ENCODE measurements around the gene MTCH2. TPM values are rescaled to one million over a fixed set of nuclear protein-coding genes. Genes with fewer than 3 reads are reported as not detected.

MTCH2 gene
- total RNA-seq, 1 experiment from 2014 or later, result 230 TPM

- POLR2A ChIA-PET, result interaction anchor here (0.6 to 0.8 kb wide), 5 partner anchors 28 to 141 kb away, joined by 3 to 13 read pairs (median 4); no protein-coding TSS in a partner anchor
- TF ChIP-seq REST (IDR thresholded peaks at IDR 0.05; ENCODE audit: insufficient read depth in 1 of 2, low read depth in 2 of 2, low read length in 1 of 2), result peak in 1 of 2 experiments; percentile 71; a peak in 1 of 4 replicates
- TF ChIP-seq POLR2AphosphoS5 (IDR thresholded peaks at IDR 0.05; ENCODE audit: low read depth, low read length), result peak; percentile 83
- TF ChIP-seq SIN3A (IDR thresholded peaks at IDR 0.05; ENCODE audit: borderline replicate concordance, insufficient read depth, low read depth, low read length), result peak; percentile 56; the same call in 1 of the 2 replicates
- TF ChIP-seq TCF7L2 (IDR thresholded peaks at IDR 0.05; ENCODE audit: low read depth, low read length), result peak; percentile 79
- TF ChIP-seq, protein P1, sequence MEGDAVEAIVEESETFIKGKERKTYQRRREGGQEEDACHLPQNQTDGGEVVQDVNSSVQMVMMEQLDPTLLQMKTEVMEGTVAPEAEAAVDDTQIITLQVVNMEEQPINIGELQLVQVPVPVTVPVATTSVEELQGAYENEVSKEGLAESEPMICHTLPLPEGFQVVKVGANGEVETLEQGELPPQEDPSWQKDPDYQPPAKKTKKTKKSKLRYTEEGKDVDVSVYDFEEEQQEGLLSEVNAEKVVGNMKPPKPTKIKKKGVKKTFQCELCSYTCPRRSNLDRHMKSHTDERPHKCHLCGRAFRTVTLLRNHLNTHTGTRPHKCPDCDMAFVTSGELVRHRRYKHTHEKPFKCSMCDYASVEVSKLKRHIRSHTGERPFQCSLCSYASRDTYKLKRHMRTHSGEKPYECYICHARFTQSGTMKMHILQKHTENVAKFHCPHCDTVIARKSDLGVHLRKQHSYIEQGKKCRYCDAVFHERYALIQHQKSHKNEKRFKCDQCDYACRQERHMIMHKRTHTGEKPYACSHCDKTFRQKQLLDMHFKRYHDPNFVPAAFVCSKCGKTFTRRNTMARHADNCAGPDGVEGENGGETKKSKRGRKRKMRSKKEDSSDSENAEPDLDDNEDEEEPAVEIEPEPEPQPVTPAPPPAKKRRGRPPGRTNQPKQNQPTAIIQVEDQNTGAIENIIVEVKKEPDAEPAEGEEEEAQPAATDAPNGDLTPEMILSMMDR (IDR thresholded peaks at IDR 0.05), result no peak
- H3K27me3 ChIP-seq (ENCODE audit: control insufficient read depth, insufficient read depth, low read length), result no peaks in the 10 kb centered on the region
- peak within 1 kb of the TSS; percentile 90 for H3K27ac ChIP-seq (ENCODE audit: low read length)
- TSS peak; percentile 91 for BruUV-seq (replicated peaks)
- H3K9me3 ChIP-seq (ENCODE audit: control insufficient read depth, insufficient read depth, low read depth, low read length), result no peaks in the 10 kb centered on the region
- CTCF ChIA-PET, result no interaction called here
- intact Hi-C loops (cut with micrococcal nuclease; ENCODE audit: unreplicated experiment) (no loop called here), in situ Hi-C loops (cut with HindIII; ENCODE audit: low pct_unique_long_range_greater_than_20kb, low sequenced_read_pairs) (no loop called here)
- DNase-seq (ENCODE audit: low read depth, low spot score), result peak; percentile 32
- peak within 1 kb of the TSS; percentile 98 to 100 for H3K4me3 ChIP-seq (ENCODE audit: low read depth in 2 of 2, low read length in 2 of 2)
- H3K4me1 ChIP-seq (ENCODE audit: control insufficient read depth, insufficient read depth, low read length), result peaks cover 17% of the 10 kb centered on the region
- H3K36me3 ChIP-seq (ENCODE audit: control insufficient read depth, insufficient read depth, low read length), result peaks cover 13% of the 10 kb centered on the region
- ATAC-seq, result peak; percentile 94
Measured at GRCh38 chr11:47578524-47579494, 63.5 kb downstream of the MTCH2 start, which contains the start of the genes KBTBD4 and NDUFS3. TSS of gene KBTBD4 (minus strand) at chr11:47578970. CDS start at chr11:47578951, 19 bp downstream. TSS of gene NDUFS3 (plus strand) at chr11:47579074. CDS start at chr11:47579092, 18 bp downstream.

DNA sequence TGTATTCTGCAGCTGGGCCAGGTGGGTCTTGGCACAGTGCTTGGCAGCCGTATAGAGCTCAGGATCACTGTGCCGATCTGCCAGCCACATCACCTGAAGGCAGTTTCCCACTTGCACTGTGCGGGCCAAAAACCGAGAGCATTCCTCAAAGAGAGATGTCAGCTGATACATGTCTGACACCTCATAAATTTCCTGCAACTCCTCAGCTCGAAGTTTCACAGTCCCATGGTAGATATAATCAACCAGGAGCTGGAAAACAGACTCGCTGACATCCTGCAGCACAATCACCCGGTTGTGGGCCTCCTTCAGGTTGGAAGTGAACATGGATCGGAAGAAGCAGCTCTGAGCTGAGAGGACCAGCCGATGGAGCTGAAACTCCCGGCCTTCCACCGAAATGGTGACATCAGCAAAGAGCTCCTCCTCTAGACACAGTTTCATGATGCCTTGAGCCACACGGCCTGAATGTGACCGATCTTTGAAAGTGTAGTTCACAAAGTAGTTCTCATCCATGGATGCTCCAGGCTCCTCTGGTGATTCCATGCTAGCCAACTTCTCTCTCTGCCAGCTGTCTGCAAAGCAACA lies 64.8 kb downstream of the MTCH2 start:
- Histone ChIP-seq H3K27ac (ENCODE audit: low read length) (peak overlapping the region; percentile 90), H3K9me3 (ENCODE audit: control insufficient read depth, insufficient read depth, low read depth, low read length) (no peaks in the 10 kb centered on the region), H3K27me3 (ENCODE audit: control insufficient read depth, insufficient read depth, low read length) (no peaks in the 10 kb centered on the region), H3K4me3 (ENCODE audit: low read depth in 2 of 2, low read length in 2 of 2) (peak overlapping the region; percentile 98 to 100), H3K4me1 (ENCODE audit: control insufficient read depth, insufficient read depth, low read length) (peaks cover 22% of the 10 kb centered on the region), H3K36me3 (ENCODE audit: control insufficient read depth, insufficient read depth, low read length) (peaks cover 18% of the 10 kb centered on the region)
- DNase-seq (ENCODE audit: low read depth, low spot score), result no peak
- no TSS peak for BruUV-seq (replicated peaks)
- intact Hi-C loops (cut with micrococcal nuclease; ENCODE audit: unreplicated experiment), result no loop called here
- POLR2A ChIA-PET, result interaction anchor here (0.5 to 0.8 kb wide), 4 partner anchors 13 to 110 kb away, joined by 3 to 9 read pairs (median 8); no protein-coding TSS in a partner anchor
- TF ChIP-seq TCF7L2 (IDR thresholded peaks at IDR 0.05; ENCODE audit: low read depth, low read length), result no peak
- TF ChIP-seq SIN3A (IDR thresholded peaks at IDR 0.05; ENCODE audit: borderline replicate concordance, insufficient read depth, low read depth, low read length), result no peak
- no peak for TF ChIP-seq REST (IDR thresholded peaks at IDR 0.05; ENCODE audit: insufficient read depth in 1 of 2, low read depth in 2 of 2, low read length in 1 of 2)
- no peak for TF ChIP-seq POLR2AphosphoS5 (IDR thresholded peaks at IDR 0.05; ENCODE audit: low read depth, low read length)
- TF ChIP-seq, protein P1 (IDR thresholded peaks at IDR 0.05), result no peak
- CTCF ChIA-PET, result interaction anchor here (0.5 to 0.9 kb wide), 4 partner anchors 8 to 585 kb away, joined by 3 to 5 read pairs (median 4); no protein-coding TSS in a partner anchor
- in situ Hi-C loops (cut with HindIII; ENCODE audit: low pct_unique_long_range_greater_than_20kb, low sequenced_read_pairs), result no loop called here
- no peak for ATAC-seq

Measured in Panc1 (cell line).